Esophagus squamous epithelium (tissue), 5 donors: ENCODE data around the gene ALDOC. TPM values are rescaled to one million over a fixed set of nuclear protein-coding genes. Genes with fewer than 3 reads are reported as not detected.

Source experiments
- DNase-seq: peaks from one replicate; lab custom pipeline; 2025; lab: John Stamatoyannopoulos, UW
- H3K27ac ChIP-seq, 4 donors: fragments of 200-600 bp; sonication (generic); one replicate each; pipeline ENCODE4 v1.5.1; 2016 to 2019; ENCODE audit warnings: mild to moderate bottlenecking in 1 of 4
- H3K27me3 ChIP-seq, 4 donors: fragments of 200-600 bp; sonication (generic); 1 replicate in 3 of 4; 2 replicates in 1 of 4; pipeline versions ENCODE4 v1.5.1 to v1.6.0; 2017 to 2021; ENCODE audit warnings: antibody characterized with exemption in 1 of 4
- H3K36me3 ChIP-seq, 3 donors: fragments of 200-600 bp; sonication (generic); one replicate each; pipeline ENCODE4 v1.5.1; 2016 to 2019
- H3K4me1 ChIP-seq, 3 donors: fragments of 200-600 bp; sonication (generic); one replicate each; pipeline ENCODE4 v1.5.1; 2017 to 2019
- H3K4me3 ChIP-seq, 4 donors: fragments of 200-600 bp; sonication (generic); 1 replicate in 3 of 4; 2 replicates in 1 of 4; pipeline ENCODE4 v1.5.1; 2016 to 2019; ENCODE audit warnings: mild to moderate bottlenecking in 2 of 4, moderate library complexity in 1 of 4
- H3K9me3 ChIP-seq, 3 donors: fragments of 200-600 bp; sonication (generic); one replicate each; pipeline ENCODE4 v1.5.1; 2016 to 2019
- POLR2A ChIP-seq, 4 donors: fragments of 450-650 bp; IDR thresholded peaks; one replicate each; pipeline ENCODE4 v1.6.1; 2017; ENCODE audit warnings: antibody characterized with exemption in 4 of 4, mild to moderate bottlenecking in 4 of 4, moderate library complexity in 3 of 4
- WGBS, 2 donors: methylation state at CpG; one replicate each; pipeline ENCODE4 v1.1.5; 2018; 5-methylcytosine and 5-hydroxymethylcytosine counted together
- intact Hi-C: fragments of 100-400 bp; cut with DNase I; formaldehyde crosslinking; loops from one replicate; pipeline ENCODE4 v1.15.0; 2022
- total RNA-seq, 4 donors: library from RNA; depleted of rRNA; stranded (reverse); fragments of >200 nt; gene quantifications; one replicate each; pipeline ENCODE4 v1.1.0, GENCODE V29; 2016
- TF ChIP-seq, protein P1 (sequence below), 6 experiments: fragments of 450-650 bp in 4 of 6; fragments of 200-600 bp in 2 of 6; sonication (generic) in 2 of 6; IDR thresholded peaks; one replicate each; pipeline ENCODE4 v1.5.1; 2016 to 2019; ENCODE audit warnings: antibody characterized with exemption in 6 of 6, mild to moderate bottlenecking in 4 of 6, moderate library complexity in 4 of 6
- donor health status: DM: yes; HTN: yes; CAD: no.

The ALDOC gene
- total RNA-seq, 4 donors from 2014 or later: 27.0 to 57.0 (median 44.3) TPM

DNA sequence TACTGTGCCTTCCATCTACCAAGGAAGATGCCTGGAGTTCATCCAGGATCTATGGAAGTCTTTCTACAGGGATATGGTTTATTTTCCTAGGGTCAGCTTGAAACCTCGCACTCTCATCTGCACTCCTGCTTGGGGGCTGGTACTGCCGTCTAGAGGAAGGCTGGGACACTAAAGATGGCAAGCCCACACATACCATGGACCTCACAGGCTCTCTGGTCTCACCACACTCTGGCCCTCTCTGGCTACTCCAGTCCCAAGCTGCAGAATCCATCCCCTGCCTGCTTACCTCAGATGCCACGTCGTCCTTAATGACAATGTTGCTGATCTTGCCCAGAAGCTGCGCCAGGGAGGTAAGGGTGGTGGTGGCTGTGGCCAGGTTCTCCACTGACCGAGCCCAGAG lies 22.1 kb downstream of the ALDOC start:
- no peak overlapping the region for H3K4me3 ChIP-seq
- WGBS, 2 donors: 85% methylated on average over 6 of the region's 6 CpGs; no CpG with 5 or more reads in 1 of the 2 donors
- no peak overlapping the region for H3K27ac ChIP-seq
- peaks cover 6 to 61% (median 26%) of the 10 kb centered on the region in 3 donors for H3K36me3 ChIP-seq
- no peaks in the 10 kb centered on the region for H3K9me3 ChIP-seq
- intact Hi-C loops: no loop called here
- peaks cover 12 to 48% (median 13%) of the 10 kb centered on the region in 3 donors for H3K4me1 ChIP-seq
- DNase-seq: no peak
- H3K27me3 ChIP-seq: no peaks in the 10 kb centered on the region
- TF ChIP-seq, protein P1, sequence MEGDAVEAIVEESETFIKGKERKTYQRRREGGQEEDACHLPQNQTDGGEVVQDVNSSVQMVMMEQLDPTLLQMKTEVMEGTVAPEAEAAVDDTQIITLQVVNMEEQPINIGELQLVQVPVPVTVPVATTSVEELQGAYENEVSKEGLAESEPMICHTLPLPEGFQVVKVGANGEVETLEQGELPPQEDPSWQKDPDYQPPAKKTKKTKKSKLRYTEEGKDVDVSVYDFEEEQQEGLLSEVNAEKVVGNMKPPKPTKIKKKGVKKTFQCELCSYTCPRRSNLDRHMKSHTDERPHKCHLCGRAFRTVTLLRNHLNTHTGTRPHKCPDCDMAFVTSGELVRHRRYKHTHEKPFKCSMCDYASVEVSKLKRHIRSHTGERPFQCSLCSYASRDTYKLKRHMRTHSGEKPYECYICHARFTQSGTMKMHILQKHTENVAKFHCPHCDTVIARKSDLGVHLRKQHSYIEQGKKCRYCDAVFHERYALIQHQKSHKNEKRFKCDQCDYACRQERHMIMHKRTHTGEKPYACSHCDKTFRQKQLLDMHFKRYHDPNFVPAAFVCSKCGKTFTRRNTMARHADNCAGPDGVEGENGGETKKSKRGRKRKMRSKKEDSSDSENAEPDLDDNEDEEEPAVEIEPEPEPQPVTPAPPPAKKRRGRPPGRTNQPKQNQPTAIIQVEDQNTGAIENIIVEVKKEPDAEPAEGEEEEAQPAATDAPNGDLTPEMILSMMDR (IDR thresholded peaks at IDR 0.05): peak in 1 of 6 experiments; percentile 8
- no peak for TF ChIP-seq POLR2A (IDR thresholded peaks at IDR 0.05)

DNA sequence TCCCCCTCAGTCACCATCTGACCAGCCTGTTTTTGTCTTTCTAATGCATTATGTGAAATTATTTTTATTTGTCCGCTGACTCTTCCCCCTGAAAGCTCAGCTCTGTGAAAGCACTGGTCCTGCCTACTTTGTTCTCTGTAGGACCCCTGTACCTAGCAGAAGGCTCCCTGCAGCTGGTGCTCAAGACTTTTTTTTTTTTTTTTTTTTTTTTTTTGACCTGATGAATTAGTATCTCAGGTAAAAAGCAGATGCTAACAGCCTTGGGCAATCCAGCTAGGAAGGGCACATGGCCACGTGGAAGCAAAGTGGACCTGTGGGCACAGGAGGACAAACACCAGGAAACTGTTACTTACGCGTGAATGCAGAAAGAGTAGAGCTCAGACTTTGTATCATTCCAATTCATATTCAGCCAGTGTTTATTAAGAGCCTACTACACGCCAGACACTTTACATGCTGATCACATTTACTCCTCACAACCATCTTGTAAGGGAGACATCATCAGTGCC lies 23.6 kb downstream of the ALDOC start:
- Histone ChIP-seq H3K36me3 (peaks cover 6 to 46% (median 26%) of the 10 kb centered on the region in 3 donors), H3K4me3 (peak overlapping the region in 3 of 4 donors; percentile 65 to 86 (median 85)), H3K9me3 (no peaks in the 10 kb centered on the region), H3K27ac (no peak overlapping the region), H3K4me1 (peaks cover 12 to 63% (median 13%) of the 10 kb centered on the region in 3 donors), H3K27me3 (no peaks in the 10 kb centered on the region)
- DNase-seq: no peak
- intact Hi-C loops: no loop called here
- TF ChIP-seq POLR2A (IDR thresholded peaks at IDR 0.05): no peak
- TF ChIP-seq, protein P1 (IDR thresholded peaks at IDR 0.05): no peak
- WGBS, 2 donors: 87 to 90% methylated on average over 4 to 5 of the region's 5 CpGs

DNA sequence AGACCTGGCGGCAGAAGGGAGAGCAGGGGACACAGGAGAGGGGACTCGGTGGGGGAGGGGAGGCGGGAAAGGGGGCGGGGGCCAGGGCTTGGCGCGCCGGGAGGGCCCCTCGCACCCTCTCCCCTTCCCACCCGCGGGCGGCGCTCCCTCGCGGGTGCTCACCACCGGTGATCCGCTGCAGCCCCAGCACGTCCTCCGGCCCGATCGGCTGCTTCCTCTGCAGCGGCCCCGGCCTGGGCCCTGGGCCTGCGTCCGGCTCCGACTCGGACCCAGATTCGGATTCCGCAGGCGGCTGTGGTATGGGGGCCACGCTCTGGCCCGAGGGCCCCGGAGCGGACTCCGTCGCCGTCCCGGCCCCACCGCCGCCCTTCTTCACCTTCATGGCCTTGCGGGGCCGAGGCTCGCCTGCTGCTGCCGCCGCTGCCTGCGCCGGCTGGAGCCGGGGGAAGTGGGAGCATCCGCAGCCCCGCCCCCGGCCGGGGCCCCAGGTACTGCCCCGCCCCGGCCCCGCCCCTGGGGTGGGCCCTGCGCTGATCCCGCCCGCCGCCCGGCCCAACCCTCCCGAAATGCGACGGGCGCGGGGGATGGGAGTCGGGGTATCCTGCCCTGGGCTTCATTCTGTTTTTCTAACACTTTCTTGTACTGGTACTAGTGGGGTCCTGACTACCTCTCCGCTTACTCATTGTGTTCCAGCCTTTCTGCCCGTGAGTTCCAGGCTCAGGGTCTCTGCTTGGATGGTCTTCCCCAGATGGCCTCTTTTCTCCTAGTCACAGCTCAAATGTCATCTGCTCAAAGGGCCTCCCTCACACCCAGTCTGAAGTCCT lies 24.3 kb downstream of the ALDOC start, which contains the start of gene UNC119:
UNC119 (minus strand) TSS at position 449 of the 824 bp plus-strand sequence; CDS start at position 382, 67 bp downstream.
- DNase-seq: no peak
- 3 to 8% methylated on average over 9 to 13 of the region's 67 CpGs for WGBS, 2 donors
- Histone ChIP-seq H3K36me3 (peaks cover 6 to 45% (median 25%) of the 10 kb centered on the region in 3 donors), H3K27ac (peak within 1 kb of the TSS; percentile 65 to 82 (median 72)), H3K27me3 (no peaks in the 10 kb centered on the region), H3K9me3 (no peaks in the 10 kb centered on the region), H3K4me3 (peak within 1 kb of the TSS; percentile 56 to 86 (median 75)), H3K4me1 (peaks cover 12 to 66% (median 13%) of the 10 kb centered on the region in 3 donors)
- TF ChIP-seq POLR2A (IDR thresholded peaks at IDR 0.05): peak in 2 of 4 donors; percentile 50 to 81
- TF ChIP-seq, protein P1 (IDR thresholded peaks at IDR 0.05): no peak
- intact Hi-C loops: no loop called here

DNA sequence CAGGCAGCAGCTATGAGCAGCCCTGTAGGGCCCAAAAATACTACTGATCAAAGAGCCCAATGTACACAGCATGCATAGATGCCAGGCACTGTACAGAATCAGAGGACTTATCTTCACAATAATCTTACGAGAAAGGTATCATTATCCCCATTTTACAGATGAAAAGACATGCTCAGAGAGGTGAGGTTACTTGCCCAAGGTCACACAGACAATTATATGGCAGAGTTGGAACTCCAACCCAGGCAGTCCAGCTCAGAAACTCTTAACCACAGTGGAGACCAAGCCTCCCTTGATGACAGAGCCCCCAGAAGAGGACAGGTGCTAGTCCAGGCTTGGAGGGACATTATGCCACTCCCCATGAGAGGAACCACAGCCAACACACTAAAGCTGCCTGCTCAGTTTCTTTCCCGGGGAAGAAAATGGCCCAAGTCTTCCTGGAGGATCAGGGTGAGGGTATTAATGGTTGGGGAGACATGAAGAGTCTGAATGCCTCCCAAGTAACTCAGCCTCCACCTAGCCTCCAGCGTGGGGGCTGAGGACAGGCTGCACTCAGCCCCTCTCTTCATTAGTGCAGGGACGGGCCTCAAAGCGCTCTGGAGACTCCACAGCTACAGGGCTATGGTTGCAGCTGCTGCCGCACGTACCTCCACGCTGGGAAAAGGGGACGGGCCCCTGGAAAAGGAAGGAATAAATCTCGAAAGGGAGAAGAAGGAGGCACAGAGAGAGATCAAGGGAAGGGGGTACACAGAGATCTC lies 25.1 kb downstream of the ALDOC start:
- Histone ChIP-seq H3K9me3 (no peaks in the 10 kb centered on the region), H3K4me1 (peaks cover 12 to 66% (median 13%) of the 10 kb centered on the region in 3 donors), H3K27me3 (no peaks in the 10 kb centered on the region), H3K27ac (peak overlapping the region; percentile 65 to 82 (median 72)), H3K36me3 (peaks cover 6 to 45% (median 21%) of the 10 kb centered on the region in 3 donors), H3K4me3 (peak overlapping the region; percentile 56 to 86 (median 75))
- no peak for TF ChIP-seq POLR2A (IDR thresholded peaks at IDR 0.05)
- TF ChIP-seq, protein P1 (IDR thresholded peaks at IDR 0.05): no peak
- 14 to 23% methylated on average over 7 to 8 of the region's 10 CpGs for WGBS, 2 donors
- intact Hi-C loops: no loop called here
- no peak for DNase-seq
